Frontal cortex (tissue), 4 donors: Measurements from ENCODE around the gene COG1. TPM values are rescaled to one million over a fixed set of nuclear protein-coding genes. Genes with fewer than 3 reads are reported as not detected.
A peak's percentile ranks its signal among the peaks of the same experiment; 100 is the strongest.

Source experiments
- DNase-seq, 2 donors: peaks; one replicate each; pipeline ENCODE4 v3.0.0; 2012; ENCODE audit warnings: low spot score in 2 of 2
- FAIRE-seq: peaks from 2 replicates; lab custom pipeline; 2012; peaks lifted over from hg19 to GRCh38; lab: Jason Lieb, UNC
- total RNA-seq: library from RNA; depleted of rRNA; stranded (reverse); fragments of >200 nt; gene quantifications from one replicate; pipeline ENCODE4 v1.2.3, GENCODE V29; 2014
- donor health status: control.
- donor health status: control.
- donor health status: control.

Gene COG1
- total RNA-seq, 1 donor from 2014 or later, result 18.3 TPM

- FAIRE-seq, result no peak
- no peak for DNase-seq
Measured at GRCh38 chr17:73166731-73167581, 25.9 kb upstream of the COG1 start.

GRCh38 chr17:73168667-73169066 lies 24.2 kb upstream of the COG1 start:
- FAIRE-seq, result no peak
- no peak for DNase-seq

GRCh38 chr17:73170324-73170723 lies 22.5 kb upstream of the COG1 start:
- no peak for FAIRE-seq
- no peak for DNase-seq

GRCh38 chr17:73172252-73172651 lies 20.6 kb upstream of the COG1 start:
- DNase-seq (no peak), FAIRE-seq (no peak)

- FAIRE-seq (no peak), DNase-seq (no peak)
Measured at GRCh38 chr17:73174126-73174525, 18.7 kb upstream of the COG1 start.

- no peak for FAIRE-seq
- DNase-seq, result no peak
Measured at GRCh38 chr17:73175962-73176565, 16.8 kb upstream of the COG1 start.

GRCh38 chr17:73179387-73179786 lies 13.5 kb upstream of the COG1 start:
- FAIRE-seq (no peak), DNase-seq (no peak)

- FAIRE-seq (no peak), DNase-seq (no peak)
Measured at GRCh38 chr17:73179878-73180277, 13.0 kb upstream of the COG1 start.

GRCh38 chr17:73182616-73183310 lies 10.1 kb upstream of the COG1 start:
- DNase-seq (no peak), FAIRE-seq (no peak)

- FAIRE-seq (no peak), DNase-seq (no peak)
Measured at GRCh38 chr17:73184136-73184993, 8.5 kb upstream of the COG1 start.

GRCh38 chr17:73186283-73187050 lies 6.4 kb upstream of the COG1 start:
- FAIRE-seq (no peak), DNase-seq (no peak)

GRCh38 chr17:73187203-73187769 lies 5.6 kb upstream of the COG1 start:
- DNase-seq (no peak), FAIRE-seq (no peak)

GRCh38 chr17:73188011-73188410 lies 4.8 kb upstream of the COG1 start:
- FAIRE-seq (no peak), DNase-seq (no peak)

- no peak for FAIRE-seq
Measured at GRCh38 chr17:73189417-73190099, 3.3 kb upstream of the COG1 start.

GRCh38 chr17:73191443-73192205 lies 1.2 kb upstream of the COG1 start:
- no peak for FAIRE-seq
- DNase-seq, result peak; percentile 72 to 73

More at GRCh38 chr17:73189417-73190099, 3.3 kb upstream of the COG1 start:
- peak; percentile 61 to 69 for DNase-seq

- FAIRE-seq, result no peak
- peak; percentile 78 to 83 for DNase-seq
Measured at GRCh38 chr17:73192206-73192893, 505 bp upstream of the COG1 start.
